ENCODE results near the gene SRPK1. TPM values are rescaled to one million over a fixed set of nuclear protein-coding genes. Genes with fewer than 3 reads are reported as not detected.

SRPK1 gene
- total and polyA plus RNA-seq, 2 of the 8 experiments (the other 6 are each of a cell fraction or from before 2014, with no cell fraction given), result 25.7 to 116 TPM

GRCh38 chr6:35945650-35946025 is 24.7 kb upstream of the SRPK1 start:
- no peak overlapping the region for H3K27ac ChIP-seq (ENCODE audit: low read depth, low read length)
- H2BK120ac ChIP-seq (replicated peaks; ENCODE audit: low read depth, low read length), result no peak overlapping the region
- no peak overlapping the region for H3K56ac ChIP-seq (replicated peaks; ENCODE audit: insufficient read length, low read depth, low read length)
- no peak for TF ChIP-seq RNF2 (IDR thresholded peaks at IDR 0.05; ENCODE audit: borderline replicate concordance, low read depth, low read length, missing control alignments, poor library complexity, severe bottlenecking)
- no peak for TF ChIP-seq SUZ12 (IDR thresholded peaks at IDR 0.05; ENCODE audit: low read length)
- no peak for TF ChIP-seq ASH2L (IDR thresholded peaks at IDR 0.05; ENCODE audit: low read length)
- no peak for TF ChIP-seq CREB1 (IDR thresholded peaks at IDR 0.05)
- no peak for TF ChIP-seq POU5F1 (IDR thresholded peaks at IDR 0.05; ENCODE audit: low read depth, low read length)
- TF ChIP-seq EP300 (IDR thresholded peaks at IDR 0.05; ENCODE audit: borderline replicate concordance in 1 of 2, low read depth in 2 of 2, low read length in 2 of 2), result no peak
- TF ChIP-seq GTF2F1 (IDR thresholded peaks at IDR 0.05; ENCODE audit: borderline replicate concordance, low read depth, low read length), result no peak
- no peak for TF ChIP-seq KDM4A (IDR thresholded peaks at IDR 0.05; ENCODE audit: low read depth, low read length, severe bottlenecking)
- no peak for TF ChIP-seq HDAC6 (IDR thresholded peaks at IDR 0.05; ENCODE audit: low read depth, low read length)
- no peak for TF ChIP-seq FOSL1 (IDR thresholded peaks at IDR 0.05; ENCODE audit: insufficient read depth, low read depth, low read length)
- TF ChIP-seq, protein P1, sequence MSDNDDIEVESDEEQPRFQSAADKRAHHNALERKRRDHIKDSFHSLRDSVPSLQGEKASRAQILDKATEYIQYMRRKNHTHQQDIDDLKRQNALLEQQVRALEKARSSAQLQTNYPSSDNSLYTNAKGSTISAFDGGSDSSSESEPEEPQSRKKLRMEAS (IDR thresholded peaks at IDR 0.05), result no peak
- no peak for FAIRE-seq
- H3K4me2 ChIP-seq (ENCODE audit: insufficient read depth in 1 of 2, low read depth in 2 of 2, low read length in 2 of 2), result no peak overlapping the region
- no peak overlapping the region for H2BK15ac ChIP-seq (ENCODE audit: low read length)
- H3K79me1 ChIP-seq (ENCODE audit: low read depth, low read length), result no peaks in the 10 kb centered on the region
- H3K36me3 ChIP-seq (ENCODE audit: control insufficient read depth in 2 of 4, insufficient read depth in 4 of 4, low read length in 3 of 4), result no peaks in the 10 kb centered on the region
- H4K8ac ChIP-seq (ENCODE audit: extremely low read depth, insufficient read depth, low read length), result no peak overlapping the region
- H4K5ac ChIP-seq (ENCODE audit: insufficient read length, low read depth, low read length), result no peak overlapping the region
- H3K23me2 ChIP-seq (ENCODE audit: low read depth, low read length), result no peaks in the 10 kb centered on the region
- no peak overlapping the region for H2AFZ ChIP-seq (ENCODE audit: low read length)
- no peaks in the 10 kb centered on the region; a peak in 1 of 7 replicates for H3K4me1 ChIP-seq (replicated peaks in 1 of 4; ENCODE audit: control insufficient read depth in 3 of 4, insufficient read depth in 4 of 4, low read length in 3 of 4)
- H2AK5ac ChIP-seq (ENCODE audit: low read depth, low read length), result 0 out of 2 replicates have a peak overlapping the region, but pooled peaks have one; percentile 53
- no peak overlapping the region for H3K4me3 ChIP-seq (ENCODE audit: extremely low read depth in 1 of 4, insufficient read depth in 2 of 4, low read depth in 3 of 4, low read length in 4 of 4)
- H3K14ac ChIP-seq (ENCODE audit: insufficient read length), result no peak overlapping the region
- CTCF ChIA-PET (ENCODE audit: partially characterized antibody), result interaction anchor here (0.6 to 1.2 kb wide), 3 partner anchors 12 to 363 kb away, joined by 3 to 6 read pairs (median 5); no protein-coding TSS in a partner anchor
- no peaks in the 10 kb centered on the region for H3K79me2 ChIP-seq (ENCODE audit: control insufficient read depth in 1 of 2, insufficient read depth in 2 of 2, low read length in 2 of 2)
- H3K27me3 ChIP-seq (replicated peaks in 1 of 4; ENCODE audit: control insufficient read depth in 3 of 4, extremely low read depth in 1 of 4, insufficient read depth in 3 of 4, low read length in 3 of 4), result no peaks in the 10 kb centered on the region
- no peak overlapping the region for H2BK20ac ChIP-seq (ENCODE audit: low read length)
- WGBS, 2 experiments (ENCODE audit: extremely low coverage in 1 of 2, insufficient coverage in 1 of 2, insufficient read length in 1 of 2, insufficient replicate concordance in 2 of 2, low coverage in 1 of 2, low lambda C conversion rate in 2 of 2, missing lambda C conversion rate in 1 of 2), result 88% methylated on average over 1 of the region's 1 CpG; no CpG with 5 or more reads in 1 of the 2 experiments
- H3K9me3 ChIP-seq (ENCODE audit: insufficient read depth in 2 of 2, low read depth in 1 of 2, low read length in 1 of 2), result no peaks in the 10 kb centered on the region
- DNase-seq (ENCODE audit: low read depth in 1 of 2, low spot score in 2 of 2), result no peak
- no peak overlapping the region for H3K4ac ChIP-seq (replicated peaks; ENCODE audit: insufficient read length, low read depth, low read length)
- H3K18ac ChIP-seq (ENCODE audit: extremely low read depth, low read length), result no peak overlapping the region
- H3K23ac ChIP-seq (ENCODE audit: insufficient read length), result no peak overlapping the region
- POLR2A ChIA-PET (ENCODE audit: partially characterized antibody), result interaction anchor here (2.4 kb wide), 1 partner anchor 10 kb away, joined by 9 read pairs; no protein-coding TSS in a partner anchor
- no peak overlapping the region for H3K9ac ChIP-seq (replicated peaks in 1 of 4; ENCODE audit: extremely low read depth in 1 of 4, low read depth in 3 of 4, low read length in 3 of 4)
- no peaks in the 10 kb centered on the region for H4K20me1 ChIP-seq (replicated peaks in 1 of 2; ENCODE audit: control insufficient read depth in 1 of 2, insufficient read depth in 2 of 2, low read length in 2 of 2)
- no peak overlapping the region for H4K91ac ChIP-seq (replicated peaks; ENCODE audit: insufficient read length, low read length)
- H2BK12ac ChIP-seq (ENCODE audit: low read depth, low read length), result 0 out of 2 replicates have a peak overlapping the region, but pooled peaks have one; percentile 6
- H2BK5ac ChIP-seq (ENCODE audit: low read depth, low read length), result no peak overlapping the region
